GM12892 (cell line): ENCODE measurements around the gene HDGFL1.

Experiments
- POLR2A ChIP-seq: IDR thresholded peaks from 2 replicates; pipeline ENCODE4 v1.6.1; 2011; ENCODE audit warnings: low read depth, low read length, control low read depth
- POLR2AphosphoS5 ChIP-seq: IDR thresholded peaks from 2 replicates; pipeline ENCODE4 v1.6.1; 2011; ENCODE audit warnings: low read depth, low read length, control low read depth
- TAF1 ChIP-seq: IDR thresholded peaks from 2 replicates; pipeline ENCODE4 v1.6.1; 2011; ENCODE audit warnings: low read depth, mild to moderate bottlenecking, control low read depth, low read length, borderline replicate concordance

GRCh38 chr6:22621028-22621427, 51.7 kb downstream of the HDGFL1 start:
- TF ChIP-seq TAF1 (no peak), POLR2AphosphoS5 (no peak), POLR2A (no peak)
